Measurements from ENCODE around the gene FAM174A. TPM values are rescaled to one million over a fixed set of nuclear protein-coding genes. Genes with fewer than 3 reads are reported as not detected.

FAM174A gene
- total RNA-seq, 1 experiment from 2014 or later: 6.4 TPM

GRCh38 chr5:100584069-100584468 is 48.9 kb downstream of the FAM174A start:
- H3K4me1 Mint-ChIP-seq: no peaks in the 10 kb centered on the region
- H3K27me3 Mint-ChIP-seq (ENCODE audit: low read depth): no peaks in the 10 kb centered on the region; the same call in 1 of the 2 replicates
- no peak overlapping the region for H3K27ac Mint-ChIP-seq
- no peak overlapping the region for H3K4me3 Mint-ChIP-seq
- POLR2A ChIA-PET: no interaction called here
- peaks cover 3% of the 10 kb centered on the region; the same call in 1 of the 2 replicates for H3K36me3 Mint-ChIP-seq
- ATAC-seq (no peak), DNase-seq (ENCODE audit: low spot score) (no peak)
- CTCF ChIA-PET: no interaction called here
- no peaks in the 10 kb centered on the region for H3K9me3 Mint-ChIP-seq
- TF ChIP-seq E2F4 (CRISPR knock-in tag; IDR thresholded peaks at IDR 0.05; ENCODE audit: borderline replicate concordance, low read depth) (no peak), JUN (CRISPR knock-in tag; IDR thresholded peaks at IDR 0.05) (no peak), ZNF423 (CRISPR knock-in tag; IDR thresholded peaks at IDR 0.05) (no peak)

GRCh38 chr5:100584889-100585288 is 49.7 kb downstream of the FAM174A start:
- POLR2A ChIA-PET: no interaction called here
- CTCF ChIA-PET: no interaction called here
- Mint-ChIP-seq H3K4me1 (no peaks in the 10 kb centered on the region), H3K27me3 (ENCODE audit: low read depth) (no peaks in the 10 kb centered on the region; the same call in 1 of the 2 replicates), H3K4me3 (no peak overlapping the region), H3K9me3 (no peaks in the 10 kb centered on the region), H3K27ac (no peak overlapping the region), H3K36me3 (peaks cover 3% of the 10 kb centered on the region; the same call in 1 of the 2 replicates)
- DNase-seq (ENCODE audit: low spot score): no peak
- no peak for ATAC-seq
- no peak for TF ChIP-seq E2F5 (CRISPR knock-in tag; IDR thresholded peaks at IDR 0.05)
- TF ChIP-seq TCF7 (CRISPR knock-in tag; IDR thresholded peaks at IDR 0.05; ENCODE audit: low read depth): no peak
- TF ChIP-seq ARID4B (CRISPR knock-in tag; IDR thresholded peaks at IDR 0.05; ENCODE audit: borderline replicate concordance): no peak

GRCh38 chr5:100590867-100591266 is 55.7 kb downstream of the FAM174A start:
- Mint-ChIP-seq H3K4me1 (no peaks in the 10 kb centered on the region), H3K4me3 (no peak overlapping the region), H3K27ac (no peak overlapping the region), H3K9me3 (no peaks in the 10 kb centered on the region), H3K27me3 (ENCODE audit: low read depth) (no peaks in the 10 kb centered on the region), H3K36me3 (no peaks in the 10 kb centered on the region)
- no peak for TF ChIP-seq E2F5 (CRISPR knock-in tag; IDR thresholded peaks at IDR 0.05)
- TF ChIP-seq ZNF138 (CRISPR knock-in tag; conservative IDR thresholded peaks at IDR 0.05): no peak
- TF ChIP-seq ATF1 (CRISPR knock-in tag; IDR thresholded peaks at IDR 0.05): no peak
- DNase-seq (ENCODE audit: low spot score): no peak
- ChIA-PET POLR2A (no interaction called here), CTCF (no interaction called here)
- ATAC-seq: no peak

GRCh38 chr5:100595152-100595811 is 60.1 kb downstream of the FAM174A start:
- Mint-ChIP-seq H3K4me3 (no peak overlapping the region), H3K36me3 (no peaks in the 10 kb centered on the region), H3K4me1 (no peaks in the 10 kb centered on the region), H3K27ac (no peak overlapping the region), H3K27me3 (ENCODE audit: low read depth) (no peaks in the 10 kb centered on the region), H3K9me3 (no peaks in the 10 kb centered on the region)
- no peak for TF ChIP-seq NFATC4 (CRISPR knock-in tag; IDR thresholded peaks at IDR 0.05)
- TF ChIP-seq USF1 (CRISPR knock-in tag; IDR thresholded peaks at IDR 0.05): no peak
- no peak for TF ChIP-seq STAT6 (CRISPR knock-in tag; conservative IDR thresholded peaks at IDR 0.05; ENCODE audit: low read depth)
- TF ChIP-seq ZNF671 (CRISPR knock-in tag; IDR thresholded peaks at IDR 0.05): no peak
- TF ChIP-seq NR2C2 (CRISPR knock-in tag; IDR thresholded peaks at IDR 0.05): no peak
- TF ChIP-seq FOXP1 (CRISPR knock-in tag; IDR thresholded peaks at IDR 0.05; ENCODE audit: borderline replicate concordance): no peak
- CTCF ChIA-PET: no interaction called here
- DNase-seq (ENCODE audit: low spot score) (no peak), ATAC-seq (no peak)
- POLR2A ChIA-PET: no interaction called here

Data from WTC11 (cell line).